ENCODE results near the gene RCOR3.
A peak's percentile ranks its signal among the peaks of the same experiment; 100 is the strongest.
"Not testable (repeated sequence)": the region's sequence is repeated elsewhere in the genome, so short reads cannot be mapped to it uniquely, and the experiment has no call there.

Gene RCOR3

GRCh38 chr1:211258756-211259637, at the start of gene RCOR3:
Gene RCOR3, plus strand, starts transcription at chr1:211259366. Its CDS starts 195 bp downstream, at chr1:211259561.
- DNase-seq (ENCODE audit: low read depth): peak; percentile 86

- no peak for DNase-seq (ENCODE audit: low read depth)
Measured at GRCh38 chr1:211210052-211210451, 49.1 kb upstream of the RCOR3 start.

GRCh38 chr1:211210965-211211364, 48.2 kb upstream of the RCOR3 start:
- DNase-seq (ENCODE audit: low read depth): no peak

GRCh38 chr1:211213702-211214101, 45.5 kb upstream of the RCOR3 start:
- no peak for DNase-seq (ENCODE audit: low read depth)

- no peak for DNase-seq (ENCODE audit: low read depth)
Measured at GRCh38 chr1:211215577-211215976, 43.6 kb upstream of the RCOR3 start.

- DNase-seq (ENCODE audit: low read depth): no peak
Measured at GRCh38 chr1:211217392-211217791, 41.8 kb upstream of the RCOR3 start.

GRCh38 chr1:211222469-211223234, 36.5 kb upstream of the RCOR3 start:
- not testable (repeated sequence) for DNase-seq (ENCODE audit: low read depth)

GRCh38 chr1:211228573-211229364, 30.4 kb upstream of the RCOR3 start:
- peak; percentile 16 for DNase-seq (ENCODE audit: low read depth)

- DNase-seq (ENCODE audit: low read depth): no peak
Measured at GRCh38 chr1:211229365-211229759, 29.8 kb upstream of the RCOR3 start.

GRCh38 chr1:211231873-211232272, 27.3 kb upstream of the RCOR3 start:
- no peak for DNase-seq (ENCODE audit: low read depth)

- DNase-seq (ENCODE audit: low read depth): no peak
Measured at GRCh38 chr1:211236633-211237320, 22.4 kb upstream of the RCOR3 start.

- DNase-seq (ENCODE audit: low read depth): no peak
Measured at GRCh38 chr1:211237579-211237978, 21.6 kb upstream of the RCOR3 start.

GRCh38 chr1:211240567-211240966, 18.6 kb upstream of the RCOR3 start:
- not testable (repeated sequence) for DNase-seq (ENCODE audit: low read depth)

GRCh38 chr1:211241071-211241470, 18.1 kb upstream of the RCOR3 start:
- DNase-seq (ENCODE audit: low read depth): no peak

- DNase-seq (ENCODE audit: low read depth): not testable (repeated sequence)
Measured at GRCh38 chr1:211243639-211244038, 15.5 kb upstream of the RCOR3 start.

GRCh38 chr1:211246583-211246982, 12.6 kb upstream of the RCOR3 start:
- not testable (repeated sequence) for DNase-seq (ENCODE audit: low read depth)

GRCh38 chr1:211247921-211248320, 11.2 kb upstream of the RCOR3 start:
- DNase-seq (ENCODE audit: low read depth): no peak

GRCh38 chr1:211249611-211250010, 9.6 kb upstream of the RCOR3 start:
- not testable (repeated sequence) for DNase-seq (ENCODE audit: low read depth)

GRCh38 chr1:211257826-211258225, 1.3 kb upstream of the RCOR3 start:
- no peak for DNase-seq (ENCODE audit: low read depth)

- peak; percentile 27 for DNase-seq (ENCODE audit: low read depth)
Measured at GRCh38 chr1:211258310-211258755, 833 bp upstream of the RCOR3 start.

- peak; percentile 41 for DNase-seq (ENCODE audit: low read depth)
Measured at GRCh38 chr1:211259638-211260126, 516 bp downstream of the RCOR3 start.

Data from activated T-cell treated with anti-CD3 and anti-CD28 coated beads for 1 hour (primary cell).